AG09309 (cell line): ENCODE results near the gene OR10K2.
"Not testable (repeated sequence)": the region's sequence is repeated elsewhere in the genome, so short reads cannot be mapped to it uniquely, and the experiment has no call there.

Experiments
- DNase-seq: peaks from one replicate; pipeline ENCODE4 v3.0.0-alpha.2; 2010; ENCODE audit warnings: low read depth
- H3K4me3 ChIP-seq: 2 replicates; pipeline ENCODE4 v1.5.1; 2011; ENCODE audit warnings: mild to moderate bottlenecking, low read depth, low read length, moderate library complexity; ENCODE audit not compliant: control insufficient read depth
- CTCF ChIP-seq: IDR thresholded peaks from 2 replicates; pipeline ENCODE4 v1.5.1; 2011; ENCODE audit warnings: mild to moderate bottlenecking, low read depth, low read length, inconsistent platforms; ENCODE audit not compliant: insufficient read depth, control insufficient read depth; ENCODE audit errors: missing control alignments

Gene OR10K2

GRCh38 chr1:158390331-158390730, 35.7 kb downstream of the OR10K2 start:
- TF ChIP-seq CTCF: no peak
- no peak for DNase-seq
- H3K4me3 ChIP-seq: no peak overlapping the region

- no peak for TF ChIP-seq CTCF
- H3K4me3 ChIP-seq: no peak overlapping the region
- no peak for DNase-seq
These were observed 51.2 kb downstream of the OR10K2 start for GRCh38 chr1:158374860-158375259.

- not testable (repeated sequence) for H3K4me3 ChIP-seq, DNase-seq
These were observed 51.9 kb downstream of the OR10K2 start for GRCh38 chr1:158374101-158374500.

GRCh38 chr1:158371188-158371953, 54.7 kb downstream of the OR10K2 start:
- TF ChIP-seq CTCF: no peak
- DNase-seq: no peak
- H3K4me3 ChIP-seq: no peak overlapping the region
